Fibroblast of villous mesenchyme (primary cell): Measurements from ENCODE around the gene ZCCHC18. TPM values are rescaled to one million over a fixed set of nuclear protein-coding genes. Genes with fewer than 3 reads are reported as not detected.

ENCODE experiments used
- DNase-seq: peaks from one replicate; pipeline ENCODE4 v3.0.0-alpha.2; 2010; ENCODE audit warnings: low read depth
- H3K4me3 ChIP-seq: 2 replicates; pipeline ENCODE4 v1.5.1; 2011; ENCODE audit warnings: low read depth, mild to moderate bottlenecking, low read length
- CTCF ChIP-seq: IDR thresholded peaks from 2 replicates; pipeline ENCODE4 v1.5.1; 2012; ENCODE audit warnings: low read depth, mild to moderate bottlenecking, low read length; ENCODE audit not compliant: insufficient read depth
- total RNA-seq: library from RNA; depleted of rRNA; stranded (reverse); fragments of >200 nt; gene quantifications from 2 replicates; pipeline ENCODE4 v1.2.3, GENCODE V29; 2012

The ZCCHC18 gene
- total RNA-seq, 1 donor, result 0.43 TPM

DNA sequence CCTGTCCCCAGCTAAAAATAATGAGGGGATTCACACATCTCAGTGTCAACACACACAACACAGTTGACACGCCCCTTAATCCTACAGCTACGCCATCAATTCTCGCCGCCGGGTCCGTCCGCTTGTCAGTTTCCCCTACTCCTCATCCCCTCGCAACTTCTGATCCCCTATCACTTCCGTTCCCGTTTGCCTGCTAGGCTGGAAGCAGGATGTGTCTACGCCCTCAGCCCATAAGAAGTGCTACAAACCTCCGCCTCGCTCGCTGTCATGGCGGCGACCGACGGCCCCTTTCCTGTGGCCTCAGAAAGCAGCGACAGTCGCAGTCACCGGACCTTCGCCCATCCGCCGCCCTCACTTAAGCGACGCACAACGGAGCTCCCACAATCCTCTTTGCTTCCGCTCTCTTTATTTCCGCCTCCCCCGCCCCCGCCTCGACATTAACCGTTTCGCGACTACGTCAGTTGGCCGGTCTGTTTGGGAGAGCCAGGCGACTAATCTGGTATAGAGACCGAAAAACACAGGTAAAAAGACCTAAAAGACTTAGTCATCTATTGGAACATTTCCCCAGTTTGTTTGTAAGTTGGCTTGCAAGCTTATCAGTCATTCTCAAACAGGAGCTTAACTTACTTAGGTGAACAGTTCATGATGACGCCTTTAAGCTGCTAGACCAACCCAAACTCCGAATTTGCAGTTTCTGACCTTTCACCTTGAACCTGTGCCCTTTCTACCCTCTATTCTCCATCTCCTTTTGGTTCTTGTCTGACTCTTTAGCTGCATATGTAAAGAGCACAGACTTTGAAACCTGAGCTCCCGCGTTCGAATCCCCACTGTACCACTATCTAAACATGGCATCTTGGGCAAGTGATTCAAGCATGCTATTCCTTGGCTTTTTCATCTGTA is 44.6 kb downstream of the ZCCHC18 start, which contains the start of gene SLC25A53:
TSS of gene SLC25A53 (minus strand) at position 380 of the 900 bp plus-strand sequence. CDS start 51,752 bp downstream, outside the sequence.
- H3K4me3 ChIP-seq, result peak within 1 kb of the TSS; percentile 77
- DNase-seq, result peak; percentile 76
- no peak for TF ChIP-seq CTCF

Other genes with a start within 250 kb of the ZCCHC18 start
- 3.5 and 6.5 TPM in 2 replicates for gene TMSB15B, start 149.9 kb upstream of the ZCCHC18 start, total RNA-seq
- not detected in 2 replicates for gene H2BW1, start 98.8 kb upstream of the ZCCHC18 start, total RNA-seq
- gene H2BW2, start 72.6 kb upstream of the ZCCHC18 start, total RNA-seq, result not detected in 2 replicates
- 3.9 and 5.2 TPM in 2 replicates for gene TMSB15C, start 36.3 kb upstream of the ZCCHC18 start, total RNA-seq
- 5.6 and 5.8 TPM in 2 replicates for gene SLC25A53, start 44.5 kb downstream of the ZCCHC18 start, total RNA-seq
- 25.1 and 35.8 TPM in 2 replicates for gene FAM199X, start 53.9 kb downstream of the ZCCHC18 start, total RNA-seq
- not detected in 2 replicates for gene ESX1, start 142.4 kb downstream of the ZCCHC18 start, total RNA-seq